ENCODE measurements around the gene CTDNEP1. TPM values are rescaled to one million over a fixed set of nuclear protein-coding genes. Genes with fewer than 3 reads are reported as not detected.
A peak's percentile ranks its signal among the peaks of the same experiment; 100 is the strongest.

Gene CTDNEP1
- total RNA-seq, 1 experiment from 2014 or later, result 65.5 TPM

DNA sequence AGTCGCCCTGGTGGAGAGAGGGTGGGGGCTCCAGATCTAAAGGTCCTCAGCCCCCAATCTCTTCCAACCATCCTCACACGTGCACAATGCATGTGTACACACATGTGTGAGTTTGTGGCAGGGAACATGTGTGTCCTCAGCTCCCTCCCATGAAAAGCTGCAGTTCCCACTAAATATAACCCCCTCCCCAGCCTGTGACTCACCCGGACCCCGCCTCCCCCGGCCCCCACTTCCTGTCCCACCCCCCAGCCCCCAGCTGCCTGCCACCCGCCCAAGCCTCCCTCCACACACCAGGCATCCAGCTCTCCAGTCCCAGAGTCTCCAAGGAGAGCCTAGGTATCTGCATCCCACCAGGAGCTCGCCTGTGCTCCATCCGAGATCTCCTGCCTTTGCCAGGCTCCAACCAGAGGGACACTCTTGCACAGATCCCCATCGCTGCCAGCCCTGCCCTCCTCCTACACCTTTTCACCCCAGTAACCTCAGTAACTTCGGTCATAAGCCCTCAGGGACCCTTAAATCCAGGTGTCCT is 35.8 kb downstream of the CTDNEP1 start:
- DNase-seq (ENCODE audit: low read depth), result no peak

GRCh38 chr17:7215136-7215638 is 36.3 kb downstream of the CTDNEP1 start:
- no peak for DNase-seq (ENCODE audit: low read depth)

GRCh38 chr17:7214300-7215135 is 37.0 kb downstream of the CTDNEP1 start:
- DNase-seq (ENCODE audit: low read depth), result peak; percentile 95

DNA sequence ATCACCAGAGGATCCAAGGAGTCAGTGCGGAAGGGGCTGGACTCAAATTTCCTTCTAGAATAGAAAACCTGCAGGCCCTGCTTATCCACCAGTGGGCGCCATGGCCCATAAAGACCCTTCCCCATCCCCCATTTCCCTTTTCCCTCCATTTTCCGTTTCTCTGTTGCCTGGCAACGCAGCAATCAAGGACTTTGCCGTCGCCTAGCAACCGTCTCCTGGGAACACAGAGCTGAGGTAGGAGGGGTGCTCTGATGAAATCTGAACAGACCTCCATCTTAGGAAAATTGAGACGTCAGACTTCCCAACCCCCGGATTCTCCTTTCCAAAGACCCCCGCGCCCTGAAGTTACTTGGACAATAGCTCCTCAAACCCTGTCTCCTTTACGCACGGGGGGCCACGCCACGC is 37.6 kb downstream of the CTDNEP1 start:
- peak; percentile 76 for DNase-seq (ENCODE audit: low read depth)

DNA sequence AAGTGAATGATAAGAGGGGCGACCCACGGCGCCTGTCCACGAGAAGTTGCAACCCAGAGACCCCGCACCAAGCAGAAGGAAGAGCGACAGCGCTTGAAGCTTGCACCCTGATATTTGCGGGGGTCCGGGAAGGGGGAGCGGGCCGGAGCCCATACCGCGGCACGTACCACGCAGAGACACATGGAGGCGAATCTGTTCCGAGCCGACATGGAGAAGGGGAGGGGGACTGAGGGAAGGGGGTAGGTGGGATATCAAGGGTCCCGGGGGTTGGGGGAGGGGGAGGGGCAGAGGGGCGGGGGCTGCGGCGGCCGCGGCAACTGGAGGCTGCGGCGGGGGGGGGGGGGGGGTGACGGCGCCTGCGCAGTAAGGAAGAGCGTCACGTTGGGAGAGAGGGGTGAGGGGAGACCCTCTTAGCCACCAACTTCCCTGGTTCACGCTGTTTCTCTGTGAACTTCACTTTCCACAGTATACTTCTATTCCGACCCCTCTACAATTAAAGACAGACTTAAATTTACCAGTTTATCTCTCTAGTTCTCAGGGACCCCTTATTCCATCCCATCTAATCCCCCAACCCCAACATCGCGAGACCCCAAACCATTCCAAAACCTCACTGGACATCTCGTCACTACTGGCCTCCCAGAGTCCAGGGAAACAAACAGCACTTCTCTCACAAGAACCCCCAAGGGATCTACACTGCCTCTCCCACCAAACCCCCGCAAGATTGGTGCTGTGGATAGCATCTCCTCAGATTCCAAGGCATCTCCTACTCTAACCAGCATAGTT is 39.9 kb downstream of the CTDNEP1 start:
- no peak for DNase-seq (ENCODE audit: low read depth)

DNA sequence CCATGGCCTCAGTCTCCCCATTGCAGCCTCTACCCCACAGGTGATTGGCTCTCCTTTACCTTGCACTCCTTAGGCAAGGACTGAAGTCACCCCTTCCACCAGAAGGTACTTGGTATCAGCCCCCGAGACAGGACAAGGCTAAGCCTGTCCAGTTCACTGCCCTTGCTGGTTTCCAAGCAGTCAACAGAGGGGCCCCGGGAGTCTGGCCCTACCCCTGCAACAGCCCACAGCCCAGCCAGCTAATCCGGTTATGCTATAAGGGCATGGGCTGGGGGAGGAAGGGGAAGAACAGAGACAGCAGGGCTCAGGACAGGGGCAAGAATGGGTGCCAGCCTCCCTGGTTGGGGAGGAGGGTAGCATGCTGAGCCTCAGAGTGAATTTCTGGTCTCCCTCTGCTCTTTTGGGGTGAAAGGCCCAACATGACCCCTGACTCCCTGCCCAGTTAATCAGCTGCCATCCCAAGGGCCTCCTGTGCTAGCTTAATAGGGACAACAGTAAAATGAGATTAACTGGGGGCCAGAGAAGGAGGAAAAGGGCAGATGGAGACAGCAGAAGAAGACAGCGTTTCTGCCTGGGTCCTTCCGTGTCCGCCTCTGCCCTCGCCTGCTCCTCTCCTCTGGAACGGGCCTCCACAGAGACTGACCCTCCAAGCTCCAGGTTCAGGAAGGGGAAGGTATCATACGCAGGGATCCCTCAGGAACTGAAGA is 42.6 kb downstream of the CTDNEP1 start:
- no peak for DNase-seq (ENCODE audit: low read depth)

GRCh38 chr17:7208027-7208571 is 43.4 kb downstream of the CTDNEP1 start:
- DNase-seq (ENCODE audit: low read depth), result no peak

- DNase-seq (ENCODE audit: low read depth), result no peak
Measured at GRCh38 chr17:7207120-7208001, 44.2 kb downstream of the CTDNEP1 start.

- no peak for DNase-seq (ENCODE audit: low read depth)
Measured at GRCh38 chr17:7205561-7205960, 46.0 kb downstream of the CTDNEP1 start.

DNA sequence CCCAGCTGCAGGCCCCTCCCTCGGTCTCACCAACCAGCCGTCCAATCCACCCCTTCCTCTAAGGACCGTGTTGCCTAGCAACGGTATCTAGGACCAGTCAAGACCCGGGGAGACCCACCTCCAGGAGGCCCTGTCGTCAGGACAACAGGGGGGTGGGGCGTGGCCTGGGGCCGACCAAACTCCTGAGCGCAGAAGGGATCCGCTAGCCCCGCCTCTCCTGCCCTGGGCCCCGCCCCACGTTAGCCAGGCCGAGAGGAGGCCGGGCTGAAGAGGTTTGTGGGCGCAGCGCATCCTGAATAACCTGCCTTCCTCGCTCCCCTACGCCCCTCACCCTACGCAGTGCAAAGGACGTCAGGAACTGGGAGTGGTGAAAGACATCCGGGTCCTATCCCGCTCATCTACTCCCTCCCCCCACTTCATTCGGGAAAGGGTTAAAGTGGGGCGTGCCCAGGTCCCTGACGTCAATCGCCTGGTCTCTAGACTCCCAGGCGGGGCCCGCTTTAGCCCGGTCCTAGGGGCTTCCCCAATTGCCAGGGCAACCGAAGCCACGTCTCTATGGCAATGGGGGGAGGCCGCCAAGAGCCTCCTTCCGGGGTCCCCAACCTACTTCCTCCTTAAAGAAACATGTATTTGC is 46.6 kb downstream of the CTDNEP1 start:
- no peak for DNase-seq (ENCODE audit: low read depth)

DNA sequence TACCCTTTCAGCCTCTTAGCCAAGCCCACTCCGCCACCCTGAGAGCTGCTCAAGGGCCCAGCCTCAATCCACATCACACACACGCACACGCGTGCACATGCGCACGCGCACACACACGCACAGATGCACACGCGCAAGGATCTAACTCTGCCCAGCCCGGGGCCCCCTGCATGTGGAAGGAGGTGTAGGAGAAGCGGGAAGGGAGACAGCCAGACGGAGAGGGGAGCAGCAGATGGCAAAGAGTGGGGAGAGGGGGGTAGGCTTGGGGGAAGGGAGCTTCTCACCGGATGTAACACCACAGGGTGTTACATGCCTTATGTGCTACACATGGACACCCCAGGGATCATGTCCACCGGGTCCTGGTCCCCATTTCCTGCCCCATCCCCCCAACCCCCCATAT is 47.2 kb downstream of the CTDNEP1 start:
- no peak for DNase-seq (ENCODE audit: low read depth)

GRCh38 chr17:7203391-7203790 is 48.1 kb downstream of the CTDNEP1 start:
- DNase-seq (ENCODE audit: low read depth), result no peak

- no peak for DNase-seq (ENCODE audit: low read depth)
Measured at GRCh38 chr17:7196651-7197401, 54.7 kb downstream of the CTDNEP1 start.

DNA sequence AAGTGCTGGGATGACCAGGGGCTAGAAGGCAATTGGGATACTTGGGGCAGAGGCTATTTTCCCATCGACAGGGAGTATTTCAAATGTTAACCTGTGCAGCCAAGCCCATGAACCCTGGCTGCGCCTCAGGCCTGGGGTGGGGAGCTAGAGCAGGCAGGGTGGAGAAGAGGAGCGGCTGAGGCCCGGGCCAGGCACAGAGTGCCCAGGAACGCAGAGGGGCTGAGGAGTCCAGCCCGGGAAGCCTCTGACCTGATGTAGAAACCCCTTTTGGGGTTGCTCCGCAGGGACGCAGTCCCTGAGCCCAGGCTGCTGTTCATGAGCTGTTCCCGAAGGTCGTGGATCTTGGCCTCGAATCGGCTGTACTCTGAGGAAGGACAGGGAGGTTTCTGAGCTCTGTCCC is 55.6 kb downstream of the CTDNEP1 start:
- DNase-seq (ENCODE audit: low read depth), result no peak

Other genes starting within 250 kb of the CTDNEP1 start
- gene RNASEK, start 239.1 kb downstream of the CTDNEP1 start, total RNA-seq (2014; rRNA removed), result 161 and 204 TPM in 2 replicates
- not detected in 2 replicates for gene BCL6B, start 228.7 kb downstream of the CTDNEP1 start, total RNA-seq (2014; rRNA removed)
- 0.63 TPM in 1 of 2 replicates, not detected in the other for gene SLC16A13, start 215.7 kb downstream of the CTDNEP1 start, total RNA-seq (2014; rRNA removed)
- 0.11 TPM in 1 of 2 replicates, not detected in the other for gene SLC16A11, start 207.6 kb downstream of the CTDNEP1 start, total RNA-seq (2014; rRNA removed)
- not detected in 2 replicates for gene CLEC10A, start 171.5 kb downstream of the CTDNEP1 start, total RNA-seq (2014; rRNA removed)
- gene ASGR2, start 136.9 kb downstream of the CTDNEP1 start, total RNA-seq (2014; rRNA removed), result not detected in 2 replicates
- gene ASGR1, start 72.4 kb downstream of the CTDNEP1 start, total RNA-seq (2014; rRNA removed), result 0.29 and 1.4 TPM in 2 replicates
- gene DLG4, start 31.9 kb downstream of the CTDNEP1 start, total RNA-seq (2014; rRNA removed), result 16.6 and 17.3 TPM in 2 replicates
- gene ACADVL, start 31.8 kb downstream of the CTDNEP1 start, total RNA-seq (2014; rRNA removed), result 485 and 564 TPM in 2 replicates
- 64.8 and 71.4 TPM in 2 replicates for gene DVL2, start 17.2 kb downstream of the CTDNEP1 start, total RNA-seq (2014; rRNA removed)
- gene PHF23, start 12.3 kb downstream of the CTDNEP1 start, total RNA-seq (2014; rRNA removed), result 54.7 and 56.4 TPM in 2 replicates
- gene GABARAP, start 9.3 kb downstream of the CTDNEP1 start, total RNA-seq (2014; rRNA removed), result 161 and 171 TPM in 2 replicates
- 52.6 and 58.2 TPM in 2 replicates for gene ELP5, start 481 bp upstream of the CTDNEP1 start, total RNA-seq (2014; rRNA removed)
- gene CLDN7, start 10.7 kb upstream of the CTDNEP1 start, total RNA-seq (2014; rRNA removed), result not detected in 2 replicates
- 0.11 TPM in 1 of 2 replicates, not detected in the other for gene SLC2A4, start 30.0 kb upstream of the CTDNEP1 start, total RNA-seq (2014; rRNA removed)
- not detected in 2 replicates for gene YBX2, start 42.9 kb upstream of the CTDNEP1 start, total RNA-seq (2014; rRNA removed)
- gene EIF5A, start 55.9 kb upstream of the CTDNEP1 start, total RNA-seq (2014; rRNA removed), result 968 and 1,043 TPM in 2 replicates
- gene GPS2, start 63.6 kb upstream of the CTDNEP1 start, total RNA-seq (2014; rRNA removed), result 98.7 and 119 TPM in 2 replicates
- gene NEURL4, start 77.6 kb upstream of the CTDNEP1 start, total RNA-seq (2014; rRNA removed), result 15.1 and 15.7 TPM in 2 replicates
- 1.5 TPM in 1 of 2 replicates, not detected in the other for gene ACAP1, start 84.8 kb upstream of the CTDNEP1 start, total RNA-seq (2014; rRNA removed)
- gene KCTD11, start 100.4 kb upstream of the CTDNEP1 start, total RNA-seq (2014; rRNA removed), result 8.3 and 9.0 TPM in 2 replicates
- not detected in 2 replicates for gene TMEM95, start 103.4 kb upstream of the CTDNEP1 start, total RNA-seq (2014; rRNA removed)
- gene TNK1, start 129.4 kb upstream of the CTDNEP1 start, total RNA-seq (2014; rRNA removed), result 0.06 TPM in 1 of 2 replicates, not detected in the other
- gene PLSCR3, start 142.8 kb upstream of the CTDNEP1 start, total RNA-seq (2014; rRNA removed), result 38.1 and 54.4 TPM in 2 replicates
- gene TMEM256, start 152.4 kb upstream of the CTDNEP1 start, total RNA-seq (2014; rRNA removed), result 65.1 and 88.9 TPM in 2 replicates
- 7.6 and 8.3 TPM in 2 replicates for gene NLGN2, start 156.1 kb upstream of the CTDNEP1 start, total RNA-seq (2014; rRNA removed)
- not detected in 2 replicates for gene SPEM1, start 168.6 kb upstream of the CTDNEP1 start, total RNA-seq (2014; rRNA removed)
- not detected in 2 replicates for gene SPEM2, start 173.9 kb upstream of the CTDNEP1 start, total RNA-seq (2014; rRNA removed)
- gene SPEM3, start 177.1 kb upstream of the CTDNEP1 start, total RNA-seq (2014; rRNA removed), result not detected in 2 replicates
- gene TMEM102, start 183.7 kb upstream of the CTDNEP1 start, total RNA-seq (2014; rRNA removed), result 0.75 and 0.90 TPM in 2 replicates
- 23.4 and 23.8 TPM in 2 replicates for gene FGF11, start 187.8 kb upstream of the CTDNEP1 start, total RNA-seq (2014; rRNA removed)
- 51.9 and 60.3 TPM in 2 replicates for gene CHRNB1, start 193.3 kb upstream of the CTDNEP1 start, total RNA-seq (2014; rRNA removed)
- 25.3 and 27.8 TPM in 2 replicates for gene ZBTB4, start 227.9 kb upstream of the CTDNEP1 start, total RNA-seq (2014; rRNA removed)
- not detected in 2 replicates for gene SLC35G6, start 229.7 kb upstream of the CTDNEP1 start, total RNA-seq (2014; rRNA removed)
- gene POLR2A, start 232.6 kb upstream of the CTDNEP1 start, total RNA-seq (2014; rRNA removed), result 63.7 and 81.4 TPM in 2 replicates

All from LHCN-M2 (cell line).